ENCODE data around the gene SUPT3H.
"Not testable (repeated sequence)": the region's sequence is repeated elsewhere in the genome, so short reads cannot be mapped to it uniquely, and the experiment has no call there.

Gene SUPT3H

GRCh38 chr6:45047573-45047972 is 330.2 kb downstream of the SUPT3H start:
- no peak overlapping the region for H3K4me3 ChIP-seq (ENCODE audit: low read depth, low read length)
- no peak for TF ChIP-seq CTCF (IDR thresholded peaks at IDR 0.05; ENCODE audit: insufficient read depth, low read depth, low read length, missing control alignments)
- DNase-seq (ENCODE audit: low read depth): no peak

DNA sequence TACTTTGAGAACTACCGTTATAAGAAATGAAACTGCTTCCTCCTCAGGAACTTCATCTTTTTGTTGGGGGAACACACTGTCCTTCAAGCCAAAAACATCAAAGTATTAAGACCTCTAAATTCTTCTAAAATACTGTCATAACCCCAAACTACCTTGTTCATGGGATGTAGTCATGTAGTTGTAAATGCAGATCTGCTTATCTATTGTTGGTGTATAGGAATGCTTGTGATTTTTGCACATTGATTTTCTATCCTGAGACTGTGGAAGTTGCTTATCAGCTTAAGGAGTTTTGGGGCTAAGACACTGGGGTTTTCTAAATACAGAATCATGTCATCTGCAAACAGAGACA is 332.5 kb downstream of the SUPT3H start:
- H3K4me3 ChIP-seq (ENCODE audit: low read depth, low read length): no peak overlapping the region
- no peak for DNase-seq (ENCODE audit: low read depth)
- no peak for TF ChIP-seq CTCF (IDR thresholded peaks at IDR 0.05; ENCODE audit: insufficient read depth, low read depth, low read length, missing control alignments)

GRCh38 chr6:45044510-45045252 is 333.1 kb downstream of the SUPT3H start:
- DNase-seq (ENCODE audit: low read depth): no peak
- no peak for TF ChIP-seq CTCF (IDR thresholded peaks at IDR 0.05; ENCODE audit: insufficient read depth, low read depth, low read length, missing control alignments)
- no peak overlapping the region for H3K4me3 ChIP-seq (ENCODE audit: low read depth, low read length)

DNA sequence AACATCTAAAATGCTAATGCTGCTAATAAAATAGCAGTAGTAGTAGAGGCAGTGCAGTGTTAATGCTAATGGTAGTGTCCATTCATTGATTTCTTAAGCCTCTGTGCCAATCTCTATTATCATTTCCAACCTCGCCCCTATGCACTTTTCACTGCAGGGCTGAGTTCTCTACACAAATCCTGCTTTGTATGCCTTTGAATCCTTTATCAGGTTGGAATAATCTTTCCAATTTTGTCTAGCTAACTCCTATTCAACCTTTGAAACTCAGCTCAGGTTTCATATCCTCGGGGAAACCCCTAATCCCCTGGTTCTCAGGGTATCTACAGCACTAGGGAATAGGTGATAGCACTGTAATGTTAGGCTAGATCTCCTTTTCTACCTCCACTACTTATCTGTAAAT is 333.6 kb downstream of the SUPT3H start:
- DNase-seq (ENCODE audit: low read depth): no peak
- TF ChIP-seq CTCF (IDR thresholded peaks at IDR 0.05; ENCODE audit: insufficient read depth, low read depth, low read length, missing control alignments): no peak
- H3K4me3 ChIP-seq (ENCODE audit: low read depth, low read length): no peak overlapping the region

GRCh38 chr6:45042673-45043072 is 335.1 kb downstream of the SUPT3H start:
- not testable (repeated sequence) for H3K4me3 ChIP-seq (ENCODE audit: low read depth, low read length); DNase-seq (ENCODE audit: low read depth)

DNA sequence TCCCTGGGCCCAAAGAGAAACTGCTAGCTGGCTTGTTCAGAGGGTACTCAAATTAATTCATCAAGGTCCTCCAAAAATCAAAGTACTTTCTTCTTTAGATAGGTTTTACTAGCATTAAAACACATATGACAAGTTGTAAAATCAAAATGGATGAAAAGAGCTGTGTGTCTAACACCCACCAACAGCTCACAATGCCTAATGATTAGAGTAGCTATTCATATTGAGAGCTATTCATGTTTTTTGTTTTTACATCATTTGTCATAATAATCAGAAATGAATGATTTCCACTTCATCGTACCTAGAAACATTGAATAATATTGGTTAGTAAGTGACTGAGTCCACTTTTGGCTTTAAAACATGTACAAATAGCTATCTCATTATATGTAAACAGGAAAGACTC is 339.5 kb downstream of the SUPT3H start:
- no peak for DNase-seq (ENCODE audit: low read depth)
- no peak overlapping the region for H3K4me3 ChIP-seq (ENCODE audit: low read depth, low read length)
- TF ChIP-seq CTCF (IDR thresholded peaks at IDR 0.05; ENCODE audit: insufficient read depth, low read depth, low read length, missing control alignments): no peak

- no peak overlapping the region for H3K4me3 ChIP-seq (ENCODE audit: low read depth, low read length)
- DNase-seq (ENCODE audit: low read depth): no peak
- no peak for TF ChIP-seq CTCF (IDR thresholded peaks at IDR 0.05; ENCODE audit: insufficient read depth, low read depth, low read length, missing control alignments)
Observed at GRCh38 chr6:45036103-45036502, 341.6 kb downstream of the SUPT3H start.
